ENCODE measurements around the gene HPCAL4.
A peak's percentile ranks its signal among the peaks of the same experiment; 100 is the strongest.

HPCAL4 gene

GRCh38 chr1:39646232-39647081, 44.8 kb downstream of the HPCAL4 start:
- DNase-seq, result no peak

- no peak for DNase-seq
Observed at GRCh38 chr1:39645411-39646043, 45.7 kb downstream of the HPCAL4 start.

- no peak for DNase-seq
Observed at GRCh38 chr1:39643705-39644104, 47.5 kb downstream of the HPCAL4 start.

- no peak for DNase-seq
Observed at GRCh38 chr1:39642796-39643195, 48.4 kb downstream of the HPCAL4 start.

- no peak for DNase-seq
Observed at GRCh38 chr1:39640861-39641260, 50.4 kb downstream of the HPCAL4 start.

GRCh38 chr1:39639305-39640130, 51.7 kb downstream of the HPCAL4 start, which contains the start of gene HEYL:
Gene HEYL (minus strand): TSS chr1:39639643. CDS start chr1:39639625, 18 bp downstream.
- DNase-seq, result peak; percentile 24

- no peak for DNase-seq
Observed at GRCh38 chr1:39638965-39639304, 52.3 kb downstream of the HPCAL4 start.

GRCh38 chr1:39637361-39637760, 53.9 kb downstream of the HPCAL4 start:
- no peak for DNase-seq

- no peak for DNase-seq
Observed at GRCh38 chr1:39635871-39636210, 55.4 kb downstream of the HPCAL4 start.

- no peak for DNase-seq
Observed at GRCh38 chr1:39635205-39635870, 55.9 kb downstream of the HPCAL4 start.

- DNase-seq, result no peak
Observed at GRCh38 chr1:39633422-39633821, 57.8 kb downstream of the HPCAL4 start.

GRCh38 chr1:39632682-39633417, 58.4 kb downstream of the HPCAL4 start:
- DNase-seq, result no peak

GRCh38 chr1:39632323-39632681, 58.9 kb downstream of the HPCAL4 start:
- DNase-seq, result no peak

- no peak for DNase-seq
Observed at GRCh38 chr1:39631361-39632322, 59.6 kb downstream of the HPCAL4 start.

GRCh38 chr1:39628807-39629350, 62.4 kb downstream of the HPCAL4 start:
- DNase-seq, result no peak
